GM19099 (cell line): ENCODE measurements around the gene ATP10D.

Experiments used
- POLR2A ChIP-seq: IDR thresholded peaks from 3 replicates; pipeline ENCODE4 v1.6.1; 2011; ENCODE audit warnings: low read depth; ENCODE audit not compliant: insufficient read length; ENCODE audit errors: extremely low read depth

Gene ATP10D

GRCh38 chr4:47485047-47485692 lies at the start of gene ATP10D:
Gene ATP10D (plus strand): TSS chr4:47485275. CDS start chr4:47512541, 27,266 bp downstream.
- TF ChIP-seq POLR2A = peak; percentile 96

GRCh38 chr4:47442980-47443379 lies 42.1 kb upstream of the ATP10D start:
- no peak for TF ChIP-seq POLR2A

GRCh38 chr4:47444031-47444430 lies 41.0 kb upstream of the ATP10D start:
- TF ChIP-seq POLR2A = no peak

- no peak for TF ChIP-seq POLR2A
Measured at GRCh38 chr4:47451657-47452056, 33.4 kb upstream of the ATP10D start.

- no peak for TF ChIP-seq POLR2A
Measured at GRCh38 chr4:47462799-47463234, 22.3 kb upstream of the ATP10D start.

- peak; percentile 91 for TF ChIP-seq POLR2A
Measured at GRCh38 chr4:47463235-47463956, 21.7 kb upstream of the ATP10D start, which contains the start of gene COMMD8. Gene COMMD8 (minus strand): TSS chr4:47463702. CDS start chr4:47463651, 51 bp downstream.

GRCh38 chr4:47465004-47465403 lies 20.1 kb upstream of the ATP10D start:
- TF ChIP-seq POLR2A = no peak

- TF ChIP-seq POLR2A = no peak
Measured at GRCh38 chr4:47466056-47466785, 18.9 kb upstream of the ATP10D start.

- TF ChIP-seq POLR2A = no peak
Measured at GRCh38 chr4:47468706-47469365, 16.2 kb upstream of the ATP10D start.

- no peak for TF ChIP-seq POLR2A
Measured at GRCh38 chr4:47469951-47470350, 15.1 kb upstream of the ATP10D start.

- no peak for TF ChIP-seq POLR2A
Measured at GRCh38 chr4:47471064-47471463, 14.0 kb upstream of the ATP10D start.

GRCh38 chr4:47471591-47471990 lies 13.5 kb upstream of the ATP10D start:
- no peak for TF ChIP-seq POLR2A

GRCh38 chr4:47473141-47473750 lies 11.8 kb upstream of the ATP10D start:
- no peak for TF ChIP-seq POLR2A

GRCh38 chr4:47474799-47475198 lies 10.3 kb upstream of the ATP10D start:
- no peak for TF ChIP-seq POLR2A

- no peak for TF ChIP-seq POLR2A
Measured at GRCh38 chr4:47475411-47475810, 9.7 kb upstream of the ATP10D start.

GRCh38 chr4:47478804-47479203 lies 6.3 kb upstream of the ATP10D start:
- no peak for TF ChIP-seq POLR2A
